GM21390 (cell line): ENCODE data around the gene ZNF433.
"Not testable (repeated sequence)": the region's sequence is repeated elsewhere in the genome, so short reads cannot be mapped to it uniquely, and the experiment has no call there.

ENCODE experiments used
- ATAC-seq: cut with Tn5 transposase; IDR thresholded peaks from one replicate; pipeline ENCODE4 v1.9.1; 2021; ENCODE audit not compliant: unreplicated experiment

Gene ZNF433

DNA sequence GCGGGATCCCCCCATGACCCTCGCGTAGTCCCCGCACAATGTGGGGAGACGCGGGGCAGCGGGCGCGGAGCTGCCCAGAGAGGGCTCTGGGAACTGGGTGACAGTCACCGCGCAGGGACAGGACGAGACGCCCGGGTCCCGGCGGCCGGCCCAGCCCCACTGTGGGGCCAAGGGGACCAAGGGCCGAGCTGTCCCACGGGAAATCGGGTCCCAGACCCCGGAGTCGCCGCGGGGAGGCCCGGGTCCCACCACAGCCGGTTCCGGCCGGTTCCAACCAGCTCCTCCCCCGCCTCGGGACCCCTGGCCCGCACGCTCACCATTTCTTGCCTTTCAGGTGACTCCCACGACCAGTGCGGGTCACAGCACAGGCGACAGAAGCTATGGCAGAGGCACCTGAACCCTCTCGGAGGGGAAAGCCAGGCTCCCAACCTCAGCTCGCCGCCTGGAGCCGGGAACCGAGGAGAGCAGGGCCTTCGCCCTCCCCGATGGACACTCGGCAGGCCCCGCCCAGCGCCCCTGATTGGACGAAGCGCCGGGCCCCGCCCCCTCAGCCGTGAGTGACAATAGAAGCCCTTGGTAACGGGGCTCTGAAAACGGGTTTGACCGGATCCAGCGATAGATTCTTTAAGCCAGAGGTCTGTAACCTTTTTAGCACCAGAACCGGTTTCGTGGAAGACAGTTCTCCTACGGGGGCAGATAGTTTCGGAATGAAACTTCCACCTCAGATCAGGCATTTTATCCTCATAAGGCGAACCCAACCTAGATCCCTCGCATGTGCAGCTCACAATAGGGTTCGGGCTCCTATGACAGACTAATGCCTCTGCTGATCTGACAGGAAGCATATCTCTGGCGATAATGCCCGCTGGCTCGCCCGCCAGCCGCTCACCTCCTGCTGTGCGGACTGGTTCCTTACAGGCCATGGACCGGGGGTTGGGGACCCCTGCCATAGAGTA, at the start of gene ZNF433:
Gene ZNF433, minus strand, starts transcription at position 460 of the 953 bp plus-strand sequence. Its CDS starts 140 bp downstream, at position 320.
- ATAC-seq, result peak; percentile 84

DNA sequence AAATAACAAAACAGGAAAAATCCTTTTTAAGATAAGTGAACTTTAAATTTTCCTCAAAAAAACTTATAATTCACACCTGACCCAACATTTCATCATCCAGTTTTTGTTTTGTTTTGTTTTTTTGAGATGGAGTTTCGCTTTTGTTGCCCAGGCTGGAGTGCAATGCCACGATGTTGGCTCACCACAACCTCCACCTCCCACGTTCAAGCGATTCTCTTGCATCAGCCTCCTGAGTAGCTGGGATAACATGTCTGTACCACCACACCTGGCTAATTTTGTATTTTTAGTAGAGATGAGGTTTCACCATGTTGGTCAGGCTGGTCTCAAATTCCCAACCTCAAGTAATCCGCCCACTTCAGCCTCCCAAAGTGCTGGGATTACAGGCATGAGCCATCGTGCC, 47.9 kb upstream of the ZNF433 start:
- not testable (repeated sequence) for ATAC-seq

DNA sequence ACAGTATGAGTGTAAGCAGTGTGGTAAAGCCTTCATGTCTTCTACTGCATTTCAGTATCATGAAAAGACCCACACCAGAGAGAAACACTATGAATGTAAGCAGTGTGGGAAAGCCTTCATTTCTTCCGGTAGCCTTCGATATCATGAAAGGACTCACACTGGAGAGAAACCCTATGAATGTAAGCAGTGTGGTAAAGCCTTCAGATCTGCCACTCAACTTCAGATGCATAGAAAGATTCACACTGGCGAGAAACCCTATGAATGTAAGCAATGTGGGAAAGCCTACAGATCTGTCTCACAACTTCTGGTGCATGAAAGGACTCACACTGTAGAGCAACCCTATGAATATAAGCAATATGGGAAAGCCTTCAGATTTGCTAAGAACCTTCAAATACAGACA, 41.9 kb upstream of the ZNF433 start:
- ATAC-seq, result no peak

DNA sequence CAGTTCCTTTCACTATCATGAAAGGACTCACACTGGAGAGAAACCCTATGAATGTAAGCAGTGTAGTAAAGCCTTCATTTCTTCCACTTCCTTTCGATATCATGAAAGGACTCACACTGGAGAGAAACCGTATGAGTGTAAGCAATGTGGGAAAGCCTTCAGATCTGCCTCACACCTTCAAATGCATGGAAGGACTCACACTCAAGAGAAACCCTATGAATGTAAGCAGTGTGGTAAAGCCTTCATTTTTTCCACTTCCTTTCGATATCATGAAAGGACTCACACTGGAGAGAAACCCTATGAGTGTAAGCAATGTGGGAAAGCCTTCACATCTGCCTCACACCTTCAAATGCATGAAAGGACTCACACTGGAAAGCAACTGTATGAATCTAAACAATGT, 40.9 kb upstream of the ZNF433 start:
- not testable (repeated sequence) for ATAC-seq

DNA sequence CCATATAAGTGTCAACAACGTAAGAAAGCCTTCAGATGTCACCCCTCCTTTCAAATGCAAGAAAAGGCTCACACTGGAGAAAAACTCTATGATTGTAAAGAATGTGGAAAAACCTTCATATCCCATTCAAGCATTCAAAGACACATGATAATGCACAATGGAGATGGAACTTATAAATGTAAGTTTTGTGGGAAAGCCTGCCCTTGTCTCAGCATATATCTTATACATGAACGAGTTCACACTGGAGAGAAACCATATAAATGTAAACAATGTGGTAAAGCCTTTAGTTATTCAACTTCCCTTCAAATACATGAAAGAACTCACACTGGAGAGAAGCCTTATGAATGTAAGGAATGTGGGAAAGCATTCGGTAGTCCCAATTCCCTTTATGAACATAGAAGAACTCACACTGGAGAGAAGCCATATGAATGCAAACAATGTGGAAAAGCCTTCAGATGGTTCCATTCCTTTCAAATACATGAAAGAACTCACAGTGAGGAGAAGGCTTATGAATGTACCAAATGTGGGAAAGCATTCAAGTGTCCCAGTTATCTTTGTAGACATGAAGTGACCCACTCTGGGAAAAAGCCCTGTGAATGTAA, 40.2 kb upstream of the ZNF433 start:
- no peak for ATAC-seq

DNA sequence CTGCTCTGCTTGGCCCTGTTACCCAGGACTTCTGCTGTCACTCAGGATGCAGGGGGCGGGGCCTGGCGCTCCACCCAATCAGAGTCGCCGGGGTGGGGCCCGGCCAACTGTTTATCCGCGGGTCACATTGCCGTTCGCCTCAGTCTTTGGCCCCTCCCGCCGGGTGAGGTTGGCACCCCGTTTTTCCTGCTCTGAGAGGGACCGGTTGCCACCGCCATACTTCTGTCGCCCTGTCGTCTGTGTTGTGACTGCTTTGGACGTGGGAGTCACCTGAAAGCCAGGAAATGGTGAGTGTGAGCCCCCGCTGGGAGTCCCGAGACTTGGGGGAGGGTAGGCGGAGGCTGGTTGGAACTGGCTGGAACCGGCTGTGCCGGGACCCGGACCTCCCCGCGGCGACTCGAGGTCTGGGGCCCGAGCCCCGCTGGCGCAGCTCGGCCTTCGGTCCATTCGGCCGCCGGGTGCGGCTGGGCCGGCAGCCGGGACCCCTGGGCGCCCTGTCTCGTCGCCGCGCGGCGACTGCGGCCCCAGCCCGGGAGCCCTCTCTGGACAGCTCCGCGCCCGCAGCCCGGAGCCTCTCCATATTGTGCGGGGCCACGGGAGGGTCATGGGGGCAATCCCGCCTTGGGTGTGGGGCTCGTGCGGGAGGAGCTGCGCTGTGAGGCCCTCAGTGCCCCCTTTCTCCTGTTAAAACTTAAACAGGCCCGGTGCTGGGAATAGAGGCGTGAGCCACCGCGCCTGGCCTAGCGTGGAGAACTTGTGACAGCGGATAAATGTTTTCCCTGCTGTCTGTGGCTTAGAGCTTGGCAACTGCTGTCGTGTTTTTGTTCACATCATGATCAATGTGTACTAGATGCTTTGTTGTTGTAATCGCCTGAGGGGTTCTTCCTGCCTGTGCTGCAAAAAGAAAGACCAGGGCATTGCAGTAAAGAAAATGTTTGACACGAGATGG, 29.4 kb upstream of the ZNF433 start, which contains the start of gene ZNF844:
Gene ZNF844, plus strand, starts transcription at position 142 of the 949 bp plus-strand sequence. Its CDS starts 143 bp downstream, at position 285.
- ATAC-seq, result peak; percentile 78

DNA sequence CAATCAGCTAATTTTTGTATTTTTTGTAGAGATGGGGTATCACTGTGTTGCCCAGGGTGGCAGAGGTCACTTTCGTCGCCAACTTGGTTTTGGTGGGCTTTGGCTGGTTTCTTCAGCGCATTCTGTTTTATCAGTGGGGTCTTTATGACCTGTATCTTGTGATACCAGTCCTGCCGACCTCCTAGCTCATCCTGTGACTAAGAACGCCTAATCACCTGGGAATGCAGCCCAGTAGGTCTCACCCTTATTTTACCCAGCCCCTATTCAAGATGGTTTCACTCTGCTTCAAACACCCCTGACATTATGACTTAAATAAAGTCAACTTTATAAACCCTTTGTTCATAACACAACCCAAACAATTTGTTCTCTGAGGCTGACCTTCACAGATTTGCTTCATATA, 20.3 kb upstream of the ZNF433 start:
- ATAC-seq, result no peak

DNA sequence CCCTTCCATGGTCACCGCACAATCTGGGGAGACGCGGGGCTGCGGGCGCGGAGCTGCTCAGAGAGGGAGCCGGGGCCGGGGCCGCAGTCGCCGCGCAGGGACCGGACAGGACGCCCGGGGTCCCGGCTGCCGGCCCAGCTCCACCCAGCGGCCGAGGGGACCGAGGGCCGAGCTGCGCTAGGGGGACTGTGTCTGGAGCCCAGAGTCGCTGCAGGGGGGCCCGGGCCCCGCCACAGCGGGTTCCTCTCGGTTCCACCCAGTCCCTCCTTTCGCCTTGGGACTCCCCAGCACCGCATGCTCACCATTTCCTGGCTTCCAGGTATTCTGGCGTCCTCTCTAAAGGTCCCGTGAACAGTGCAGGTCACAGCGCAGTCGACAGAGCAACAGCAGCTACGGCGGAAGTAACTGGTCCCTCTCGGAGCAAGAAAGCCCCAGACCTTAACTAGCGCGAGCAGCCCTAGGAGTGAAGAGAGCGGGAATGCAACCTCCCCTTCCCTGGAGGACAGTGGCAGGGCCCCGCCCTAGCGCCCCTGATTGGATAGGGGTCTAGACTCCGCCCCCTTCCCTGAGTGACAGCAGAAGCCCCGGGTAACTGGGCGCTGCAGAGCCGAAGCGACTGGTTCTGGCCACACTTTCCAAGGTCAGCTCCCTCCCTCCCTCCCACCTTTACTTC, 17.2 kb upstream of the ZNF433 start, which contains the start of gene ZNF878:
Gene ZNF878, minus strand, starts transcription at position 465 of the 673 bp plus-strand sequence. Its CDS starts 160 bp downstream, at position 305.
- ATAC-seq, result peak; percentile 82

DNA sequence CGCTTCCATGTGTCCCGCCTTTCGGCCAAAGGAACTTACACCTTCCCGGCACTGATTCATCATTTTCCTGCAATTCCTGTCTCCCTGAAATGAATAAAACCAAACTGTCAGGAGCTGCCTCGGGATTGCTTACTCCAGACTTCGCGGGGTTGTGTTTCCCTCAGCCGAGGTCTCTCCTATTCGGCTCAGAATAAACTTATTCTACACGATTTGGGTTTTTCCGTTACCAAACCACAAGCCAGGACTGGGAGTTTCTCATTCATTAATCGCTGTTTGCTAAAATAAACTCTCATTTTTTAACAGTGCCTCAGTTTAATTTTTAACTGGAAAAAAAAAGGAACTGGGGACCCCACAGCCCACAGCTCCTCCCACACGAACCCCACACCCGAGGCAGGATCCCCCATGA, 16.6 kb upstream of the ZNF433 start:
- no peak for ATAC-seq

DNA sequence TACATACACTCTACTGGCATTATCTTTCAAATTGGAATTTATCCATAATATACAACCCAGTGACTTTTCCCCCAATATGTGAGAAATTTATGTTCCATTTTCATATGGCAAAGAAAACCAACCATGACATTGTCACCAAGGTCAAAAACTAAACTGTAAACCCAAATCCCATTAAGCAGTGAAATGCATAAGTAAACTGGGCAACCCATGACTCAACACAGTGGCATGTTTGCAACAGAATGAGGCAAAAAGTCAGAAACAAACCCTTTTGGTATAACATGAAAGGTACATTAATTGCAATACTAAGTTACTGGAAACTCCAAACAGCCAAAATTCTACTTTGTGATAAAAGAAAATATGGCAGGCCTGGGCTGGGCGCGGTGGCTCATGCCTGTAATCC, 12.4 kb upstream of the ZNF433 start:
- ATAC-seq, result no peak

DNA sequence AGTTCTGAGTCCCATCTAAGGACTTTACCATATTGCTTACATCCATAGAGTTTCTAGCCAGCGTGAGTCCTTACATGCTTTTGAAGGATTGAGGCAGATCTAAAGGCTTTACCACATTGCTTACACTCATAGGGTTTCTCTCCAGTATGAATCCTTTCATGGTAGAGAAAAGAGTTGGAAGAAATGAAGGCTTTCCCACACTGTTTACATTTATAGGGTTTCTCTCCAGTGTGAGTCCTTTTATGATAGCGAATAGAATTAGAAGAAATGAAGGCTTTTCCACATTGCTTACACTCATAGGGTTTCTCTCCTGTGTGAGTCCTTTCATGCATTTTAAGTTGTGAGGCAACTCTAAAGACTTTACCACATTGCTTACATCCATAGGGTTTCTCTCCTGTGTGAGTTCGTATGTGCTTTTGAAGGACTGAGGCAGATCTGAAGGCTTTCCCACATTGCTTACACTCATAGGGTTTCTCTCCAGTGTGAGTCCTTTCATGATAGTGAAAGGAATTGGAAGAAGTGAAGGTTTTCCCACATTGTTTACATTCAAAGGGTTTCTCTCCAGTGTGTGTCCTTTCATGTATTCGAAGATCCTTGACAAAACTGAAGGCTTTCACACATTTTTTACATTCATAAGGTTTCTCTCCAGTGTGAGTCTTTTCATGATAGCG, 8.4 kb upstream of the ZNF433 start:
- no peak for ATAC-seq

DNA sequence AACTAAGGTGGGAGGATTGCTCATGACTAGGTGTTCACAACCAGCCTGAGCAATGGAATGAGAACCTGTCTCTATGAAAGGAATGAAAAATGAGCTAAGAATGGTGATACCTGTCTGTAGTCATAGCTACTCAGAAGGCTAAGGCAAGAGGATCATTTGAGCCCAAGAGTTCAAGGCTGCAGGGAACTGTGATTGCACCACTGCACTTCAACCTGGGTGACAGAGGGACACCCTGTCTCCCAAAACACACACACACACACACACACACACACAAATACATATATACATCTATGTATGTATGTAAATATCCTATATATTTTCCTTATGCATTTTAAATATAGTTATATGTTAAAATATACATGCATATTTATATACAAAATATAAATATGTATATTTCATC, 7.4 kb upstream of the ZNF433 start:
- ATAC-seq, result no peak

DNA sequence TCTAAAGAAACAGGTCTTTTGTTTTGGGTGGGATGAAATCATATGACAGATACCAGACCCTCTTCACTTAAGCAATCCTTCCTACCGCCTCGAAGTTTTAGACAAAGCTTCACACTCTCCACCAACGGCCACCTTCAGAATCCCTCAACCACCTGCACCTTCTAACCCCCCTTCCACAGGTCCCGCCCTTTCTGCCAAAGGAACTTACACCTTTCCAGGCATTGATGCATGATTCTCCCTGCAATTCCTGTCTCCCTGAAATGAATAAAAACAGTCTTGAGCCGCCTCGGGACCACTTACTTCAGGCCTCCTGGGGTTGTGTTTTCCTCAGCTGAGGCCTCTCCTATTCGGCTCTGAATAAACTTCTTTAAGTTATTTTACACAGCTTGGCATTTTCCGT, 859 bp downstream of the ZNF433 start:
- no peak for ATAC-seq

DNA sequence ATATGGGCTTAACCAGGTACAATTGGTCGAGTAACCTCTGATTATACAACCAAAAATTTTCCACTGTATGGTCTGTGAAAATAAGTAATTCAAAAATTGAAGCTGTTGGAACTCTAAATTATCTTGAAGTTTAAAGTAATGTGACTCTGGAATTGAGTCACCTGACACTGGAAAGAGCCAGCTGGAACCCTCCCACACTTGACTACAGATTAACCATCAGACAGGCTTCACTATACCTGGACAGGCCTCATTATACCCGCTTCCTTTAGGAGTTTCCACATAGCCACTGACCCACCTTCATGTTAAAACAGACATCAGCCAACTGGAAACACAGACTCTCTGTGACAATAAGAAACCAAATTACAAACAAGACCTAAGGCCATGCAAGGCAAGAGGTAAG, 1.3 kb downstream of the ZNF433 start:
- ATAC-seq, result no peak

DNA sequence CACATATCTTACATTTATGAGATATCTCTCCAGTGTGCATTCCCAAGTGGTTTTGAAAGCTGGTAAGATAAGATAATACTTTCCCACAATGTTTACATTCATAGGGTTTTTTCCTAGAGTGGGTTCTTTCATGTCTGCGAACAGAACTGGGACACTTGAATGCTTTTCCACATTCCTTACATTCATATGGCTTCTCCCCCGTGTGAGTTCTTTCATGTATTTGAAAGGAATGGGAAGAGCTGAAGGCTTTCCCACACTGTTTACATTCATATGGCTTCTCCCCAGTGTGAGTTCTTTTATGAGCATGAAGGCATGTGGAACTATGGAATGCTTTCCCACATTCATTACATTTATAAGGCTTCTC, 19.7 kb downstream of the ZNF433 start:
- no peak for ATAC-seq

DNA sequence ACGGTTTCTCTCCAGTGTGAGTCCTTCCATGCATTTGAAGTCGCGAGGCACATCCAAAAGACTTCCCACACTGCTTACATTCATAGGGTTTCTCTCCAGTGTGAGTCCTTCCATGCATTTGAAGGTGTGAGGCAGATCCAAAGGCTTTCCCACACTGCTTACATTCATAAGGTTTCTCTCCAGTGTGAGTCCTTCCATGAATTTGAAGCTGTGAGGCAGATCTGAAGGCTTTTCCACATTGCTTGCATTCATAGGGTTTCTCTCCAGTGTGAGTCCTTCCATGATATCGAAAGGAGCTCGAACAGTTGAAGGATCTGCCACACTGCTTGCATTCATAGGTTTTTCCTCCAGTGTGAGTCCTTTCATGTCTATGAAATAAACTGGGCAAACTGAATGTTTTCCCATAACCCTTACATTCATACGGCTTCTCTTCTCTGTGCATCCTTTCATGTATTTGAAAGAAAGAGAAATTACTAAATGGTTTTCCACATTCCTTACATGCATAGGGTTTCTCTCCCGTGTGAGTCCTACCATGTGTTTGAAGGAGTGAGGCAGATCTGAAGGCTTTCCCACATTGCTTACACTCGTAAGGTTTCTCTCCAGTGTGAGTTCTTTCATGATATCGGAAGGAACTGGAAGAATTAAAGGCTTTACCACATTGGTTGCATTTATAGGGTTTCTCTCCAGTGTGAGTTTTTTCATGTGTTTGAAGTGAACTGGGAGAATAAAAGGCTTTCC, 20.3 kb downstream of the ZNF433 start:
- no peak for ATAC-seq

DNA sequence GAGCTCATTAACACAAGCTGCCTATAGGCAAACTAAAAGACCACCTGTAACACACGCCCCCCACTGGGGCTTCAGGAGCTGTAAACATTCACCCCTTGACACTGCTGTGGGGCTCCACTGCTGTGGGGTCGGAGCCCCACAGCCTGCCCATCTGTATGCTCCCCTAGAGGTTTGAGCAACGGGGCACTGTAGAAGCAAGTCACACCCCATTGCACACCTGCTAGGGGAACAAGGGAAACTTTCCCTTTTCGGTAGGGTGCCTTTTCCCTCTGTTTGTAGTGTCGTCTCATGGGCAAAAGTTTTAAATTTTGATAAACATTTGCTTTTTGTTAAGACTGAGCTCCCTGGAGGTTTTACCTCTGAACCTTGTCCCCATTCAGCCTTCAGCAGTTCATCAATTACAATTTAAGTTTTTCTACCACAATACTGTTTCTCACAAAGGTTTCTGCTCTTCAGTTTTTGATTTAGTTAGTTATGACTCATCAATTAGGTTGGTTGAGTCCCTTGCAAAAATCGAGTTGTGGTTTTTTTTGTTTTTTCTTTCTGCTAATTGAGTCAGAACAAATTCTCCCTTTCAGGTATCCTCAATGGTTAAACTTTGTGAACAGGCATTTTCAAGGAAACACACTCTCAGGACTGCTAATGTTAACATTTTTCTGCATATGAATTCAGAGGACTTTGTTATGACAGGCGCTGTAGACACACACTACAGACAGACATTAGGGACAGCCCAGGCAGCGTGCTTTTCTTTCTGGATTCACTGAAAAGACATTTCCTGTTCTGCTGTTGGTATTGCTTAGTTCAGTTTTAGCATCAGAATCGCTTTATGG, 35.1 kb downstream of the ZNF433 start:
- ATAC-seq, result no peak

DNA sequence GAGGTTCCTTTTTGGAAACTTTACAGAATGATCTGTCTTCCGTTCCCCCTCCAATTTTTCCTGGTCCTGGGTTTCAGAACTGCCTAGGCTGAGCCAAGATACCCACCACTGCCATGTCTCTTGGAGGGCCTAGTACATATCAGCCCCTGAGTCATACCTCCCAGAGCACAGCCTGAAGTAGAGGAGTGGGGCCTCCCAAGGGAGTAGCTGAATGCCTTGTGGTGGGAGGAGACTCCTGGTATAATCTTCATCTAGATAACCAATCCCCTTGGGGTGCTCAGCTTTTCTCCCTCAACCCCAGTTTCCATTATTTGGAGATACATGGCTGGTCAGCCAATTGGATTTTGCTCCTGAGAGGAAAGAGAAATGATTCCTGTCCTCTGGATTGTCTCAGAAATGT, 40.3 kb downstream of the ZNF433 start:
- no peak for ATAC-seq
